ENCODE measurements around the gene FAM81A. TPM values are rescaled to one million over a fixed set of nuclear protein-coding genes. Genes with fewer than 3 reads are reported as not detected.
A peak's percentile ranks its signal among the peaks of the same experiment; 100 is the strongest.

Gene FAM81A
- total and polyA plus RNA-seq, 7 experiments from 2014 or later: 0.27 to 1.1 (median 0.61) TPM; not detected in 4

GRCh38 chr15:59406446-59406845, 31.5 kb upstream of the FAM81A start:
- H3K4me3 ChIP-seq (ENCODE audit: low read length): no peak overlapping the region
- no peak overlapping the region for H3K27ac Mint-ChIP-seq

GRCh38 chr15:59407946-59408345, 30.0 kb upstream of the FAM81A start:
- Histone ChIP-seq H3K4me1 (ENCODE audit: control insufficient read depth in 2 of 2, insufficient read depth in 2 of 2, low read length in 2 of 2) (peaks cover 0 to 3% of the 10 kb centered on the region in 2 donors), H3K27me3 (ENCODE audit: control insufficient read depth in 2 of 2, insufficient read depth in 2 of 2, low read length in 2 of 2) (no peaks in the 10 kb centered on the region), H3K27ac (ENCODE audit: low read depth, low read length) (no peak overlapping the region), H3K9me3 (ENCODE audit: control insufficient read depth in 2 of 3, low read length in 3 of 3) (no peaks in the 10 kb centered on the region), H3K36me3 (ENCODE audit: control insufficient read depth in 2 of 3, insufficient read depth in 3 of 3, low read length in 3 of 3) (no peaks in the 10 kb centered on the region), H3K4me3 (ENCODE audit: low read length) (no peak overlapping the region)
- intact Hi-C loops (cut with micrococcal nuclease): no loop called here
- no peaks in the 10 kb centered on the region for H3K36me3 Mint-ChIP-seq
- ATAC-seq (no peak), DNase-seq (no peak)
- peaks cover 0 to 23% (median 6%) of the 10 kb centered on the region in 5 donors for H3K27me3 Mint-ChIP-seq
- ChIA-PET CTCF (no interaction called here), POLR2A (no interaction called here)
- H3K9me3 Mint-ChIP-seq: no peaks in the 10 kb centered on the region
- H3K4me3 Mint-ChIP-seq: no peak overlapping the region
- no peak overlapping the region for H3K27ac Mint-ChIP-seq
- H3K4me1 Mint-ChIP-seq: peaks cover 4 to 31% (median 16%) of the 10 kb centered on the region in 7 donors

More at GRCh38 chr15:59406446-59406845, 31.5 kb upstream of the FAM81A start:
- H3K4me3 Mint-ChIP-seq: no peak overlapping the region
- Histone ChIP-seq H3K9me3 (ENCODE audit: control insufficient read depth in 2 of 3, low read length in 3 of 3) (no peaks in the 10 kb centered on the region), H3K36me3 (ENCODE audit: control insufficient read depth in 2 of 3, insufficient read depth in 3 of 3, low read length in 3 of 3) (no peaks in the 10 kb centered on the region), H3K27me3 (ENCODE audit: control insufficient read depth in 2 of 2, insufficient read depth in 2 of 2, low read length in 2 of 2) (no peaks in the 10 kb centered on the region), H3K4me1 (ENCODE audit: control insufficient read depth in 2 of 2, insufficient read depth in 2 of 2, low read length in 2 of 2) (no peaks in the 10 kb centered on the region), H3K27ac (ENCODE audit: low read depth, low read length) (no peak overlapping the region)
- POLR2A ChIA-PET: interaction anchor here (0.9 kb wide), 1 partner anchor 133 kb away, joined by 3 read pairs; no protein-coding TSS in a partner anchor
- CTCF ChIA-PET: no interaction called here
- peaks cover 0 to 22% (median 8%) of the 10 kb centered on the region in 5 donors for H3K27me3 Mint-ChIP-seq
- no peaks in the 10 kb centered on the region for H3K9me3 Mint-ChIP-seq
- peaks cover 0 to 22% (median 7%) of the 10 kb centered on the region in 7 donors for H3K4me1 Mint-ChIP-seq
- intact Hi-C loops (cut with micrococcal nuclease): no loop called here
- DNase-seq (no peak), ATAC-seq (peak; percentile 27)
- no peaks in the 10 kb centered on the region for H3K36me3 Mint-ChIP-seq

DNA sequence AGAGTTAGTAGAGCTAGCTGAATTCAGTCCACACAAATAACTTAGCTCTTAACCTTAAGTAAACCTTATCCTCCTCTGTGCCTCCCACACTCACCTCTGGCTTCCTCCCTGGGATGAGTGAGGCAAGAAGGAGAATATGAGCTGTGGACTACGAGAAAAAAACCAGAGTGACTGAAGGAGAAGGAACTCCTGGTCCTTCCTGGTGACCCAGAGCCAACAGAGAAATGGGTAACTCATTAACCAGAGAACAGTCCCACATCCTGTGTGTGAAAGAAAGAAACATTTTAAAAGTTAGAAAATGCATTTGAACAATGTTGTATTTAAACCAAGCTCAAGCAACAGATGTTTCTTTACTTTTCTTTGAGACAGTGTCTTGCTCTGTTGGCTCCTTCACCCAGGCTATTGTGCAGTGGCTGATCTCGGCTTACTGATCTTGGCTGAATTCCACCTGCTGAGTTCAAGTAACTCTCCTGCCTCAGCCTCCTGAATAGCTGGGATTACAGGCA, 27.5 kb upstream of the FAM81A start:
- Mint-ChIP-seq H3K27ac (peak overlapping the region in 2 of 9 donors; percentile 9 to 62), H3K27me3 (peaks cover 0 to 33% (median 8%) of the 10 kb centered on the region in 5 donors), H3K9me3 (no peaks in the 10 kb centered on the region), H3K4me3 (no peak overlapping the region), H3K4me1 (peaks cover 6 to 47% (median 24%) of the 10 kb centered on the region in 7 donors), H3K36me3 (no peaks in the 10 kb centered on the region)
- no peak overlapping the region for H3K27ac ChIP-seq (ENCODE audit: low read depth, low read length)
- DNase-seq (no peak), ATAC-seq (no peak)
- peaks cover 0 to 9% of the 10 kb centered on the region in 2 donors for H3K4me1 ChIP-seq (ENCODE audit: control insufficient read depth in 2 of 2, insufficient read depth in 2 of 2, low read length in 2 of 2)
- ChIA-PET CTCF (no interaction called here), POLR2A (no interaction called here)
- no peaks in the 10 kb centered on the region for H3K36me3 ChIP-seq (ENCODE audit: control insufficient read depth in 2 of 3, insufficient read depth in 3 of 3, low read length in 3 of 3)
- H3K9me3 ChIP-seq (ENCODE audit: control insufficient read depth in 2 of 3, low read length in 3 of 3): no peaks in the 10 kb centered on the region
- H3K4me3 ChIP-seq (ENCODE audit: low read length): no peak overlapping the region
- no peaks in the 10 kb centered on the region for H3K27me3 ChIP-seq (ENCODE audit: control insufficient read depth in 2 of 2, insufficient read depth in 2 of 2, low read length in 2 of 2)
- intact Hi-C loops (cut with micrococcal nuclease): loop anchor here in 1 of 2 donors (10.0 kb wide), 1 partner anchor 166 kb away; no protein-coding TSS in a partner anchor

- Histone ChIP-seq H3K4me1 (ENCODE audit: control insufficient read depth in 2 of 2, insufficient read depth in 2 of 2, low read length in 2 of 2) (peaks cover 0 to 9% of the 10 kb centered on the region in 2 donors), H3K36me3 (ENCODE audit: control insufficient read depth in 2 of 3, insufficient read depth in 3 of 3, low read length in 3 of 3) (no peaks in the 10 kb centered on the region), H3K9me3 (ENCODE audit: control insufficient read depth in 2 of 3, low read length in 3 of 3) (no peaks in the 10 kb centered on the region), H3K27me3 (ENCODE audit: control insufficient read depth in 2 of 2, insufficient read depth in 2 of 2, low read length in 2 of 2) (no peaks in the 10 kb centered on the region), H3K27ac (ENCODE audit: low read depth, low read length) (no peak overlapping the region), H3K4me3 (ENCODE audit: low read length) (no peak overlapping the region)
- POLR2A ChIA-PET: no interaction called here
- ATAC-seq (no peak), DNase-seq (no peak)
- intact Hi-C loops (cut with micrococcal nuclease): loop anchor here in 1 of 2 donors (10.0 kb wide), 1 partner anchor 169 kb away; no protein-coding TSS in a partner anchor
- peaks cover 0 to 54% (median 5%) of the 10 kb centered on the region in 5 donors for H3K27me3 Mint-ChIP-seq
- H3K9me3 Mint-ChIP-seq: no peaks in the 10 kb centered on the region
- H3K27ac Mint-ChIP-seq: peak overlapping the region in 1 of 9 donors; percentile 21
- H3K4me3 Mint-ChIP-seq: no peak overlapping the region
- no peaks in the 10 kb centered on the region for H3K36me3 Mint-ChIP-seq
- peaks cover 6 to 45% (median 24%) of the 10 kb centered on the region in 7 donors for H3K4me1 Mint-ChIP-seq
- CTCF ChIA-PET: no interaction called here
Measured at GRCh38 chr15:59413577-59413976, 24.4 kb upstream of the FAM81A start.

GRCh38 chr15:59416816-59417215, 21.2 kb upstream of the FAM81A start:
- peaks cover 0 to 9% of the 10 kb centered on the region in 2 donors for H3K4me1 ChIP-seq (ENCODE audit: control insufficient read depth in 2 of 2, insufficient read depth in 2 of 2, low read length in 2 of 2)
- Mint-ChIP-seq H3K9me3 (no peaks in the 10 kb centered on the region), H3K36me3 (no peaks in the 10 kb centered on the region), H3K4me1 (peaks cover 6 to 45% (median 16%) of the 10 kb centered on the region in 7 donors), H3K27ac (no peak overlapping the region), H3K4me3 (no peak overlapping the region), H3K27me3 (peaks cover 0 to 63% (median 5%) of the 10 kb centered on the region in 5 donors)
- POLR2A ChIA-PET: no interaction called here
- no peak overlapping the region for H3K4me3 ChIP-seq (ENCODE audit: low read length)
- CTCF ChIA-PET: no interaction called here
- H3K27ac ChIP-seq (ENCODE audit: low read depth, low read length): no peak overlapping the region
- DNase-seq: no peak
- no peaks in the 10 kb centered on the region for H3K9me3 ChIP-seq (ENCODE audit: control insufficient read depth in 2 of 3, low read length in 3 of 3)
- H3K36me3 ChIP-seq (ENCODE audit: control insufficient read depth in 2 of 3, insufficient read depth in 3 of 3, low read length in 3 of 3): no peaks in the 10 kb centered on the region
- H3K27me3 ChIP-seq (ENCODE audit: control insufficient read depth in 2 of 2, insufficient read depth in 2 of 2, low read length in 2 of 2): no peaks in the 10 kb centered on the region
- no peak for ATAC-seq
- intact Hi-C loops (cut with micrococcal nuclease): loop anchor here in 1 of 2 donors (10.0 kb wide), 1 partner anchor 172 kb away; no protein-coding TSS in a partner anchor

DNA sequence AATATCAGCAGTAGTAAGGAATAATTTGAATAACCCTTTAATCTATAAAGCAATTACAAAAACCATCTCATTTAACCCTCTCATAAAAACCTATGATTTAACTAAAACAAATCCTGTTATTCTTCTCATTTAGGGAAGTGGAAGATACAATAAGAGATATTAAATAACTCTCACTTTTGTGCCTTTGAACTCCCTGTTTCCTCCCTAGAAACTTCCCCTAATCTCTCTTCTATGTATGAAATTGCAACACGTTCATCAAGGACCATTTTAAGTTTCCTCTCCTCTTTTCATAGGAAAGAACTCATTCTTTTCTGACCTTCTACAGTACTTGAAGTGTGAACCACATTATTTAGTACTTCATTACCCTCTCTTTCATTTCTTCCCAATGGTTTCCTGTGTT, 18.8 kb upstream of the FAM81A start:
- Histone ChIP-seq H3K9me3 (ENCODE audit: control insufficient read depth in 2 of 3, low read length in 3 of 3) (no peaks in the 10 kb centered on the region), H3K36me3 (ENCODE audit: control insufficient read depth in 2 of 3, insufficient read depth in 3 of 3, low read length in 3 of 3) (no peaks in the 10 kb centered on the region), H3K27ac (ENCODE audit: low read depth, low read length) (no peak overlapping the region), H3K27me3 (ENCODE audit: control insufficient read depth in 2 of 2, insufficient read depth in 2 of 2, low read length in 2 of 2) (peaks cover 0 to 5% of the 10 kb centered on the region in 2 donors), H3K4me3 (ENCODE audit: low read length) (no peak overlapping the region), H3K4me1 (ENCODE audit: control insufficient read depth in 2 of 2, insufficient read depth in 2 of 2, low read length in 2 of 2) (no peaks in the 10 kb centered on the region)
- ChIA-PET CTCF (no interaction called here), POLR2A (no interaction called here)
- no peak for ATAC-seq
- Mint-ChIP-seq H3K9me3 (no peaks in the 10 kb centered on the region), H3K4me3 (no peak overlapping the region), H3K27ac (no peak overlapping the region), H3K4me1 (peaks cover 0 to 24% (median 0%) of the 10 kb centered on the region in 7 donors), H3K27me3 (peaks cover 3 to 68% (median 12%) of the 10 kb centered on the region in 5 donors), H3K36me3 (no peaks in the 10 kb centered on the region)
- no peak for DNase-seq
- intact Hi-C loops (cut with micrococcal nuclease): loop anchor here in 1 of 2 donors (10.0 kb wide), 1 partner anchor 174 kb away; no protein-coding TSS in a partner anchor

- DNase-seq: no peak
- peak overlapping the region in 1 of 10 donors; percentile 46 for H3K4me3 Mint-ChIP-seq
- peaks cover 8 to 69% (median 21%) of the 10 kb centered on the region in 5 donors for H3K27me3 Mint-ChIP-seq
- H3K4me3 ChIP-seq (ENCODE audit: low read length): no peak overlapping the region
- H3K36me3 ChIP-seq (ENCODE audit: control insufficient read depth in 2 of 3, insufficient read depth in 3 of 3, low read length in 3 of 3): no peaks in the 10 kb centered on the region
- no peaks in the 10 kb centered on the region for H3K9me3 ChIP-seq (ENCODE audit: control insufficient read depth in 2 of 3, low read length in 3 of 3)
- H3K4me1 Mint-ChIP-seq: peaks cover 0 to 21% (median 0%) of the 10 kb centered on the region in 7 donors
- no peak for ATAC-seq
- ChIA-PET POLR2A (no interaction called here), CTCF (no interaction called here)
- peaks cover 0 to 5% of the 10 kb centered on the region in 2 donors for H3K27me3 ChIP-seq (ENCODE audit: control insufficient read depth in 2 of 2, insufficient read depth in 2 of 2, low read length in 2 of 2)
- no peak overlapping the region for H3K27ac ChIP-seq (ENCODE audit: low read depth, low read length)
- H3K27ac Mint-ChIP-seq: no peak overlapping the region
- no peaks in the 10 kb centered on the region for H3K9me3 Mint-ChIP-seq
- no peaks in the 10 kb centered on the region for H3K4me1 ChIP-seq (ENCODE audit: control insufficient read depth in 2 of 2, insufficient read depth in 2 of 2, low read length in 2 of 2)
- intact Hi-C loops (cut with micrococcal nuclease): no loop called here
- H3K36me3 Mint-ChIP-seq: no peaks in the 10 kb centered on the region
Measured at GRCh38 chr15:59420108-59420507, 17.9 kb upstream of the FAM81A start.
